ENCODE data around the gene SPDYE2. TPM values are rescaled to one million over a fixed set of nuclear protein-coding genes. Genes with fewer than 3 reads are reported as not detected.
"Not testable (repeated sequence)": the region's sequence is repeated elsewhere in the genome, so short reads cannot be mapped to it uniquely, and the experiment has no call there.

SPDYE2 gene
- total and polyA plus RNA-seq, 8 donors = 0.12 to 0.34 (median 0.16) TPM; not detected in 2

DNA sequence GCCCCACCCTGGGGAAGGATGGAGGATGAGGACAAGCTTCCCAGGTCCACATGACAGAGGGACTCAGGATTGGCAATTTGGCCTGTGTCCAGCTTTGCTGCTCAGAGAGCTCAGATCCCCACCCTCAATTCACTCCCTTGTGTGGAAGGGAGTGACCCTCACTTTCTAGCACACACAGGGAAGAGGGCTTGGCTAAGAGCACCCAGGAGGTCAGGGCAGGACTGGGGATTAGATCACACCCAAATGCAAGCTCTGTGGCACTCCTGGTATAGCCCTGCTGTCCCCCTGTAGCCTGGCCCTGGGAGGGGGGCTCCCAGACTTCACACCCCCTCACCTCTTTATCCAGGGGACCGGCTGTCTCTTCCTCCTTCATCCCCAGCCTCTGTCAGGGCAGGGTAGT, 6.7 kb upstream of the SPDYE2 start:
- H3K4me3 ChIP-seq; DNase-seq; H3K9me3 ChIP-seq; intact Hi-C loops (cut with DNase I); H3K27me3 ChIP-seq; H3K27ac ChIP-seq; ATAC-seq; H3K4me1 ChIP-seq; FAIRE-seq; H3K36me3 ChIP-seq: not testable (repeated sequence)
- WGBS, 2 donors = no CpG with 5 or more reads among the region's 1 CpG

DNA sequence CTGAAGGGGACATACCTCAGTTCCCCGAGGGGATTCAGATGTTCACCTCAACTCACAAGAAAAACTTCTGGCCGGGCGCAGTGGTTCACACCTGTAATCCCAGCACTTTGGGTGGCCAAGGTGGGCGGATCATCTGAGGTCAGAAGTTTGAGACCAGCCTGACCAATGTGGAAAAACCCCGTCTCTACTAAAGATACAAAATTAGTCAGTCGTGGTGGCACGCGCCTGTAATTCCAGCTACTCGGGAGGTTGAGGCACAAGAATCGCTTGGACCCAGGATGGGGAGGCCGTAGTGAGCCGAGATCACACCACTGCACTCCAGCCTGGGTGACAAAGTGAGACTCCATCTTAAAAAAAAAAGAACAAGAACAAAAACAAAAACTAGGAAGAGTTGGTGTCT, 5.7 kb upstream of the SPDYE2 start:
- H3K27me3 ChIP-seq; FAIRE-seq; H3K4me3 ChIP-seq; H3K36me3 ChIP-seq; ATAC-seq; H3K27ac ChIP-seq; H3K4me1 ChIP-seq; H3K9me3 ChIP-seq; intact Hi-C loops (cut with DNase I): not testable (repeated sequence)
- peak in 1 of 6 donors; percentile 5 for DNase-seq
- WGBS, 2 donors = 96 to 99% methylated on average over 6 to 9 of the region's 12 CpGs

DNA sequence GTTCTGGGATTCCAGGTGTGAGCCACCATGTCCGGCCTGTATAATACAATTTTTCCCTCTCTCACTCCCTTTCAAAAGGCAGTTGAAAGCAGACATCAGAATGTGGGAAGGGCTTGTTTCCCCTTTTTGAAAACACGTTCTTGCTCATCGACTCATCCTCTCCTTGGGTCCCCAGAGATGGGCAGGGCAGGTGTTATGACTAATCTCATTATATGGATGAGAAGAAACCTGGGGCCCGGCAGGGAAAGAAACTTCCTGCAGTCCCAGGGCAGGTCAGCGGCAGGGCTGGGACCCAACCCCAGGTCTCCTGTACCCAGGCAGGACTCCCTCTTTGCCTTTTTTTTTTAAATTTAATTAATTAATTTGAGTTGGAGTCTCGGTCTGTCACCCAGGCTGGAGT, 4.7 kb upstream of the SPDYE2 start:
- H3K4me3 ChIP-seq; H3K27me3 ChIP-seq; intact Hi-C loops (cut with DNase I); H3K9me3 ChIP-seq; H3K4me1 ChIP-seq; H3K36me3 ChIP-seq; FAIRE-seq; H3K27ac ChIP-seq; DNase-seq; ATAC-seq: not testable (repeated sequence)
- WGBS, 2 donors = 100% methylated on average over 1 of the region's 6 CpGs

DNA sequence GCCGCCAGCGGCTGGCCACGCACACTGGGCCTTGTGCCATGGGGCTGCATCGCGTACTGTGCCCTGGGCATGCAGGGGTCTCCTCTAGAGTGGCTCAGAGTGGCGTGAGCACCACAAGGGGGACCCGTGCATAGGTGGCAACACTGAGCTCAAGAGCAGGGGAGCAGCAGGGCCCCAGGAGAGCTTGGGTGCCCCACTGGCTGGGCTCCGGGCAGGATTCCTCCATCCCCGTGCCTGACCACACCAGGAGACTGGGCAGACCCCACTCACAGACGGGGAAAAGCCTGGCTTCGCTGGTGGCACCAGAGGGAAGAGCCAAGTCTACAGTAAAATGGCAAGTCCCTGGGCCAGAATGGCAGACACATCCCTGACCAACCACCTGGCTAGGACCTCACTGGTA, 17.6 kb downstream of the SPDYE2 start:
- intact Hi-C loops (cut with DNase I); H3K4me1 ChIP-seq; H3K27ac ChIP-seq; FAIRE-seq; H3K27me3 ChIP-seq; H3K4me3 ChIP-seq; ATAC-seq; H3K9me3 ChIP-seq; H3K36me3 ChIP-seq: not testable (repeated sequence)
- DNase-seq = peak in 2 of 6 donors; percentile 4 to 30
- WGBS, 2 donors = 89 to 96% methylated on average over 4 of the region's 11 CpGs

DNA sequence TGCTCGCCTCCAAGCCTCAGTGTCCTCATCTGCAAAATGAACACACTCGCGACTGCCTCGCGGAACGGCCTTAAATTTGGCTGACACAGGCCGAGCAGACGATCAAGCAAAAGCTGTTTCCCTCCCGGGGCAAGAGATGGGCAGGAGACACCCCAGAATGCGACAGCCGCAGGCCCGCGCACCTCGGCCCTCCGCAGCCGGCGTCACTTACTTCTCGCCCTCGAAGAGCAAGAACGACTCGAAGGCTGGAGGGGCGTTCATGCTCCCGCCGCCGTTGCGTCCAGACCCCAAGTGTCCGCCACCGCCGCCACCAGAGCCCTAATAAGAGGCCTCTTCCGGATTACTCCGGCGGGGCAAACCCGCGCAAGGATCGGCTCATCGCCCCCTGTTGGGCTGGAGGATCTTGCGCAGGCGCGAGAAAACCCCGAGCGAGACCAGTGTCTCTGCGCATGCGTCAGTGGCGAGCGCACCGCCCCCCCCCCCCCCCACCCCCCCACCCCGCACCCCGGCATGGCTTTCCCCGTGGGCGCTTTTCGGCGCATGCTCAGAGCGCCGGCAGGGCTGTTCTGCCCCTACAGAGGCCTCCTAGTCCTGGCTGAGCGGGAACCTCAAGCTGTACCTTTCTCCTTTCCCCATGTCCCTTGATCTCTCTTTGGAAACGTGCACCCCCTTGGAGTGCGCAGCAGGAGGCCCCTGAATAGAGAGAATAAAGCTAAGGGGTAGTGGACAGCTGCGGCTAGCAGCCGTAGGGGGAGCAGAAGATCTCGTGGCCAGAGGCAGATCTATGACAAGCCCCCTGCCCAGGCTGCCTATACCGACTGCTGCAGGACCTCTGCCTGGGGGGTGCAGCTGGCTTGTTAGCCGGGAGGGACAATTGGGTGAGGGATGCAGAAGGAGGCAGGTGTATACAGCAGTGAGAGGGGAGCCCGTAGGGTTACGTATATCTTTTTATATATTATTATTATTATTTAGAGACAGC, 21.5 kb downstream of the SPDYE2 start, which contains the start of gene POLR2J3:
Gene POLR2J3 (minus strand): TSS at position 323 of the 979 bp plus-strand sequence. CDS start 62 bp downstream, at position 261.
- intact Hi-C loops (cut with DNase I); FAIRE-seq; H3K4me1 ChIP-seq; H3K36me3 ChIP-seq; H3K27me3 ChIP-seq; H3K9me3 ChIP-seq: not testable (repeated sequence)
- WGBS, 2 donors = 0% methylated on average over 45 to 51 of the region's 64 CpGs
- peak within 1 kb of the TSS; percentile 51 to 92 (median 72) for H3K4me3 ChIP-seq
- ATAC-seq (peak; percentile 96 to 98 (median 96)), DNase-seq (peak; percentile 91 to 99 (median 98))
- TF ChIP-seq, protein P1, sequence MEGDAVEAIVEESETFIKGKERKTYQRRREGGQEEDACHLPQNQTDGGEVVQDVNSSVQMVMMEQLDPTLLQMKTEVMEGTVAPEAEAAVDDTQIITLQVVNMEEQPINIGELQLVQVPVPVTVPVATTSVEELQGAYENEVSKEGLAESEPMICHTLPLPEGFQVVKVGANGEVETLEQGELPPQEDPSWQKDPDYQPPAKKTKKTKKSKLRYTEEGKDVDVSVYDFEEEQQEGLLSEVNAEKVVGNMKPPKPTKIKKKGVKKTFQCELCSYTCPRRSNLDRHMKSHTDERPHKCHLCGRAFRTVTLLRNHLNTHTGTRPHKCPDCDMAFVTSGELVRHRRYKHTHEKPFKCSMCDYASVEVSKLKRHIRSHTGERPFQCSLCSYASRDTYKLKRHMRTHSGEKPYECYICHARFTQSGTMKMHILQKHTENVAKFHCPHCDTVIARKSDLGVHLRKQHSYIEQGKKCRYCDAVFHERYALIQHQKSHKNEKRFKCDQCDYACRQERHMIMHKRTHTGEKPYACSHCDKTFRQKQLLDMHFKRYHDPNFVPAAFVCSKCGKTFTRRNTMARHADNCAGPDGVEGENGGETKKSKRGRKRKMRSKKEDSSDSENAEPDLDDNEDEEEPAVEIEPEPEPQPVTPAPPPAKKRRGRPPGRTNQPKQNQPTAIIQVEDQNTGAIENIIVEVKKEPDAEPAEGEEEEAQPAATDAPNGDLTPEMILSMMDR (IDR thresholded peaks at IDR 0.05) = peak; percentile 38 to 76 (median 46)
- H3K27ac ChIP-seq = peak within 1 kb of the TSS in 2 of 4 donors; percentile 45 to 68

DNA sequence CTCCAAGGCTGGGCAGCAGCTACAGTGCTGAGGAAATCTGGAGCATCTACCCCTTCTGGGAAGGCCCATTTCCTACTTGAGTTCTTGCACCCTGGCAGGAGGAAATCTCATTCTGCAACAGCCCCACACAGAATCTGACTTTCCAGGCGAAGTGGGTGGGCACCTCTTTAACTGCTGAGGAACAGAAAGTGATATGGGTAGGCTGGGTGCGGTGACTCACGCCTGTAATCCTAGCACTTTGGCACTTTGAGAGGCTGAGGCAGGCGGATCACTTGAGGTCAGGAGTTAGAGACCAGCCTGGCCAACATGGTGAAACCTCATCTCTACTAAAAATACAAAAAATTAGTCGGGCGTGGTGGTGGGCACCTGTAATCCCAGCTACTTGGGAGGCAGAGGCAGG, 23.6 kb downstream of the SPDYE2 start:
- DNase-seq; H3K27me3 ChIP-seq; ATAC-seq; H3K27ac ChIP-seq; H3K36me3 ChIP-seq; H3K9me3 ChIP-seq; H3K4me1 ChIP-seq; H3K4me3 ChIP-seq; FAIRE-seq; intact Hi-C loops (cut with DNase I): not testable (repeated sequence)
- WGBS, 2 donors = no CpG with 5 or more reads among the region's 6 CpGs

DNA sequence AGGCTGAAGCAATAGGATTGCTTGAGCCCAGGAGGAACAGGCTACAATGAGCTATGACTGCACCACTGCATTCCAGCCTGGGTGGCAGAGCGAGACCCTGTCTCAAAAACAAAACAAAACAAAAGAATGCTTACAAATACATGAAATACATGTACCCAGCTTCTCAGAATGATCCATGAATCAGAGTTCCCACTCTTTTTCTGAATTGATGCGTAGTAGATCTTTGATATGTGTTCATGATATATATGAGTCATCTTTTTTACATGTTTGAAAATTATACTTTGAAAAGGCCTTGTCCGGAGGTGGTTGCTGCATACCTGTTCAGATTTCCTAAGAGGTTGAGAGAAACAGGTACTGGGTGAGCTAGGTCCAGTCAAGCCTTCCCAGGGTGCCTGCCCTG, 25.3 kb downstream of the SPDYE2 start:
- intact Hi-C loops (cut with DNase I); DNase-seq; H3K36me3 ChIP-seq; H3K4me1 ChIP-seq; FAIRE-seq; H3K27me3 ChIP-seq; H3K4me3 ChIP-seq; ATAC-seq; H3K9me3 ChIP-seq; H3K27ac ChIP-seq: not testable (repeated sequence)
- WGBS, 2 donors = no CpG with 5 or more reads among the region's 3 CpGs

DNA sequence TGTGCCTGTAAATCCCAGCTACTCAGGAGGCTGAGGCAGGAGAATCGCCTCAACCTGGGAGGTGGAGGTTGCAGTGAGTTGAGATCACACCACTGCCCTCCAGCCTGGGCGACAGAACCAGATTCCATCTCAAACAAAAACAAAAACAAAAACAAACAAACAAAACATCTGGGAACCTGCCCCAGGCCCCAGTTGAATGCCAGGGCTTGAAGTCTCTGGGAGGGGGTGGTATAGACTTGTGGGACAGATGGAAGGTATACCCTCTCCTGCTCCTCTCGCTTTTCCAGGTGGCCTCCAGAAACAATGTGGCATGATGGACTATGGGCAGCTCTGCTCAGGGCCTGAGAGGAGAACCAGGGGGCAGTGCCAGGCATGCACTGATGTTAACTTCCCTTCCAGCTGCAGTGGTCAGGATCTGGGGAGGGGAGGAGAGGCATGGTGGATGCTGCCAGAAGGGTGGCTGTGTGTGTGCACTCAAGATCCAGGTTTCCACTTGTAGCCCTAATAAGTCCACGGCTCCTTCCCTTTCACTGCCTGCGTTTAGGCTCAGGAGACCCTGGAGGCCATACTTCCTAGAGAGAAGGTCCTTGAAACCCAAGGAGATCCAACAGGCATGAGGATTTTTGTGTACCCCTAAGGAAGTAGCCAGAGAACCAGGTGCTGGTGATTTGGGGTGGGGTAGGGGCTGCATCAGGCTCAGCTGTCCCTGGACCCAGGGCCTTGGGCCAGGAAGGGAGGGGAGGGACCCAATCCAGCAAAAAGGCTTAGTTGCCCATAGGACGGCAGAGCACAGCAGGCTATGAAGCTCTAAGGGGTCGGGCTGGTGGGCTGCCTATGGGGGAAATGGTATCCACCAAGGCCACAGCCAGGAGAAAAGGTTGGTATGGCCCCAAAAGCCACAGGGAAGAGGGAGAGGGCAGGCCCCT, 26.6 kb downstream of the SPDYE2 start:
- intact Hi-C loops (cut with DNase I); FAIRE-seq; H3K4me3 ChIP-seq; ATAC-seq; H3K36me3 ChIP-seq; H3K27me3 ChIP-seq; H3K9me3 ChIP-seq; H3K27ac ChIP-seq; H3K4me1 ChIP-seq: not testable (repeated sequence)
- WGBS, 2 donors = 75 to 86% methylated on average over 6 of the region's 7 CpGs
- DNase-seq = peak in 3 of 6 donors; percentile 1 to 46 (median 18)

DNA sequence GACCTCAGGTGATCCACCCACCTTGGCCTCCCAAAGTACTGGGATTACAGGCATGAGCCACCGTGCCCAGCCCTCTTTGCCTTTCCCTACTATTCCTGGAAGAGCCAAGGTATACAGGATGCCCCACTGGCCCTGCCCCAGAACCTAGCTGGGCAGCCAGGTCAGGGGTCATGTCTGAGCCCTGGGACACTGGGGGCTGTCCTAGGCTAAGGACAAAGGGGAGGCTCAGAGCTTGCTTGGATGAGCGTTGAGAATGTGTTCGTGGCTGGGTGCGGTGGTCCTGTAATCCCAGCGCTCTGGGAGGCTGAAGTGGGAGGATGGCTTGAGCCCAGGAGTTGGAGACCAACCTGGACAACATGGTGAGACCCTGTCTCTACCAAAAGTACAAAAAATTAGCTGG, 27.5 kb downstream of the SPDYE2 start:
- H3K4me1 ChIP-seq; H3K27me3 ChIP-seq; H3K4me3 ChIP-seq; FAIRE-seq; H3K27ac ChIP-seq; H3K36me3 ChIP-seq; intact Hi-C loops (cut with DNase I); H3K9me3 ChIP-seq: not testable (repeated sequence)
- WGBS, 2 donors = 69 to 74% methylated on average over 5 of the region's 5 CpGs
- DNase-seq (peak in 3 of 6 donors; percentile 5 to 17 (median 13)), ATAC-seq (peak in 1 of 4 donors; percentile 19)

DNA sequence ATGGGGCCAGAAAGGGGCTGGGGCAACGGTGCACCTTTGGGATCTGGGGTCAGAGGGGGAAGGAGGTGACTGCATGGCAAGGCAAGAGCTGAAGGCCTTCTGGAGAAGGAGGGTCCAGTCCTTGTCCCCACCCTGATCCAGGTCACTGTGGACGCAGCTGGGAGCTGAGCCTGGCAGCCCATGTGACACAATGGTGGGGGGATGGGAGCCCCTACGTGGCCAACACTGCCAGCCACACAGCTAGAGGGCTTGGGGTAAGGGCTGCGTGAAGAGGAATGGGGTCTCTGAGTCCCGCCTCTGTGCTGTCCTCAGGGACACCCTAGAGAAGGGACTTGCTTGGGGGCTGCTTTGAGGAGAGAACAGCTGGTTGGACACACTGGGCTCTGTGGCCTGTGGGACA, 30.7 kb downstream of the SPDYE2 start:
- intact Hi-C loops (cut with DNase I); H3K4me3 ChIP-seq; H3K9me3 ChIP-seq; DNase-seq; H3K4me1 ChIP-seq; ATAC-seq; H3K27ac ChIP-seq; H3K36me3 ChIP-seq; FAIRE-seq; H3K27me3 ChIP-seq: not testable (repeated sequence)
- WGBS, 2 donors = no CpG with 5 or more reads among the region's 5 CpGs
